Mammary epithelial cell (primary cell): ENCODE data around the gene TP53TG5.

Experiments used
- CTCF ChIP-seq, 2 donors: IDR thresholded peaks in 1 of 2; conservative IDR thresholded peaks in 1 of 2; 2 replicates each; pipeline ENCODE4 v1.5.1; 2011 to 2012; ENCODE audit warnings: inconsistent platforms in 2 of 2, low read length in 2 of 2, mild to moderate bottlenecking in 2 of 2, control low read depth in 1 of 2, low read depth in 1 of 2; ENCODE audit not compliant: insufficient read depth in 1 of 2; ENCODE audit errors: extremely low read depth in 1 of 2
- EZH2 ChIP-seq: IDR thresholded peaks from 2 replicates; pipeline ENCODE4 v1.6.1; 2012; ENCODE audit warnings: low read length, inconsistent platforms, borderline replicate concordance

- TF ChIP-seq CTCF (conservative IDR thresholded peaks at IDR 0.05 in 1 of 2, IDR thresholded peaks at IDR 0.05 in 1 of 2; ENCODE audit: extremely low read depth in 1 of 2, insufficient read depth in 1 of 2, low read depth in 1 of 2, low read length in 2 of 2) (no peak), EZH2 (no peak)
Measured at GRCh38 chr20:45423700-45424099, 45.6 kb upstream of the TP53TG5 start.
